ENCODE measurements around the gene SPAG5.
"Not testable (repeated sequence)": the region's sequence is repeated elsewhere in the genome, so short reads cannot be mapped to it uniquely, and the experiment has no call there.

The SPAG5 gene

GRCh38 chr17:28610376-28610775 is 11.6 kb upstream of the SPAG5 start:
- H3K4me3 ChIP-seq (ENCODE audit: low read depth, low read length) = no peak overlapping the region

GRCh38 chr17:28604031-28604430 is 5.2 kb upstream of the SPAG5 start:
- H3K4me3 ChIP-seq (ENCODE audit: low read depth, low read length) = not testable (repeated sequence)

DNA sequence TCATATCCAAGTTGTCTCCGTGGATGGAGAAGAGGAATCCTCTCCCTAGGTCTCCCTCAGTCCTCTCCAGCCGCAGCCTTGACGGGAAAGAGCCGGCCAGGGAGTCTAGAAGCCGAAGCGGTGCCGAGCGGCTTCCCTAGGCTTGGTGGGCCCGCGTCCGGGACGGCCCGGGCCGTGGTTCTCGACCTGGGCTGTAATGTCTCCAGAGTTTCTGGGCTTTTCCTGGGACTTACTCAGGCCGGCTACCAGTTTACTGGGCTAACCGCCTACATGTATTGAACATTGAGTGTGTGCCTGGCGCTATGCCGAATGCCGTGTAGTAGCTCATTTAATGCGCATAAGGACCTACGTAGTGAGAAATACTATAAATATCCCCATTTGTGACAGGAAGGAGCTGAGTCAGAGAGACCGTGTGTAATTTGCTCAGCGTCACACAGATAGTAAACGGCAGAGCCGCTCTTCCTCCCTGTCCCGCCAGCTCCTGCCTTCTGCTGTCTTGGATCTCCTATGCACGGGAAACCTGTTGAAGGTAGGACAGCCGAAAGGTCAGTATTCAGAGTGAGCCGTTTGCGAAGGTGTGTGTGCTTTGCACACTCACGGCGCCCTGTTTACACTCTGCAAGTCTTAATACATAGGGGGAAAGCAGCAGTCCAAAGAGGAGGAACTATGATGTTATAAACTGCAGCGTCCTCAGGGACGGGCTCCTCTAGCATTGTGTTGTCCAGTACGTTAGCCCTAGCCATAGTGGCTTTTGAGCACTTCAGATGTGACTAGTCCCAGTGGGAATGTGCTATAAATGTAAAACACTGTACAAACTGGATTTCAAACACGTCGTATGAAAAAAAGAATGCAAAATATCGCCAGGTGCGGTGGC is 723 bp upstream of the SPAG5 start:
- H3K4me3 ChIP-seq (ENCODE audit: low read depth, low read length) = peak overlapping the region; percentile 71

DNA sequence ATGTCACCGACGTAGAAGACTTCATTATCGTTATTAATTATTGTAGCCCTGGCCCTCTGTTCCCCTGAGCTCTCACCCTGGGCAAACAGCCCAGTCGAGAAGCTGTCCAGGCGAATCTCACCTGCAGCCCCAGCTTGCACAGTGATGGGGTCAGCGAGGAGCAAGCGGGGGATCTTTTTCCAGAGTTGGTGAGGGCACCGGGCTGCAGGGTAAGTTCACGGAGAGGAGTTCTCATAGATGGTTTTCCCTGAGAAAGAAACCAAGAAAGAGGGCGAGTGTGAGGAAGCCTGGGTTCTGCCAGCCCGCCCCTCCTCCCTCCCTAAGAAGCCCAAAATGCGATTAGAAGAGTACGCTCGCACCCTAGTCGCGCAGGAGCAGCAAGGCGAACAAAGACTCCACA is 436 bp downstream of the SPAG5 start:
- peak overlapping the region; percentile 71 for H3K4me3 ChIP-seq (ENCODE audit: low read depth, low read length)

DNA sequence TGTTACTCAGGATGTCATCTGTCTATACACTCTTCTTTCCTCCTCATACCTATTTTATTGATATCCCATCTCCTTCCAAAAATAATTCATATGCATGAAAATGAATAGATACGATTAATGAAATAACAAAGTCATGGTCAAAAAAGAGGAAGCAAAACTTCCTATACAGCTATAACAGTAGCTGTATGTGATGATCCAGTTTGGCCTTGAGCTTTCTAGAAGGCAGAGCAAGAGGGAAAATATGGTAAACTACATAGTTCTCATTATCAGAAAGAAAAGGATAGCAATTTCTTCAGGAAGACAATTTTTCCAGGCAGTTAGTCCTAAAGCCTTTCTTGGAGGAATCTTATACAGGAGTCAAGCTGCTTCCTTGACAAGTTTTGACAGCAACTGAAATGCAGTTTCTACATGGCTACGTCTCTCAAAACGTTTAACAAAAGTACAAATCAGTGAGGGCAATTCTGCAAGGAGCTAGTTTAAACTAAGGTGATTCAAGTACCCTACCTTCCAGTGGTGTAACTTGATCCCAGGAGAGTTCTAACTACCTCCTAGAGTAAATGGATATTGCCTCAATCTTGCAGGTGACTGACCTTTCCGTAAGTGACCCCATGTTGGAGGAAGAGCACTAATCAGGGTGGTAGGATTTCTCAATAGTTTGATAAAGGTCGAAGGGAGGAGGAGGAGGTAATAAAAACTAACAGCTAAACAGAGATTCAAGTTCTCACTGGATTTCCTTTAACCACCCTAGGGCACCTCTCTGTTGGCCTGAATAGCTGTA is 1.0 kb downstream of the SPAG5 start:
- peak overlapping the region; percentile 71 for H3K4me3 ChIP-seq (ENCODE audit: low read depth, low read length)

DNA sequence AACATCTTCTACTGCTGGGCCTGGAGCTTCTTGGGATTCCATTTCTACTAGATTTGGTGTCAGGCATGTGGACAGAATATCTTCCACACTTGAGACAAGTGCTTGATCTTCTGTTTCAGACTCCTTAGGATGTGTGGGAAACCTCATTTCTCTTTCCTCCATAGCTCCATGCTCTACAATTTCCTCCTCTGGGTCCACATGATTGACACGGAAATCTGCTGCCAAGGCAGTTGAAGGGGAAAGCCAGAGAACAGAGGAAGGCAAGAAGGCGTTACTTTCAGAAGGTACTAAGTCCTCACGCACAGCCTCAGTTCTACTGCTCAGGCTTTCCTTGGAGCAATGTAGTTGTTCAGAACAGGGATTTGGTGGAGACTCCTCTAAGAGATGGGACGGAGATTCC is 6.6 kb downstream of the SPAG5 start:
- no peak overlapping the region for H3K4me3 ChIP-seq (ENCODE audit: low read depth, low read length)

GRCh38 chr17:28585851-28586250 is 13.0 kb downstream of the SPAG5 start:
- H3K4me3 ChIP-seq (ENCODE audit: low read depth, low read length) = no peak overlapping the region

GRCh38 chr17:28584434-28584833 is 14.4 kb downstream of the SPAG5 start:
- no peak overlapping the region for H3K4me3 ChIP-seq (ENCODE audit: low read depth, low read length)

GRCh38 chr17:28582513-28582912 is 16.3 kb downstream of the SPAG5 start:
- no peak overlapping the region for H3K4me3 ChIP-seq (ENCODE audit: low read depth, low read length)

DNA sequence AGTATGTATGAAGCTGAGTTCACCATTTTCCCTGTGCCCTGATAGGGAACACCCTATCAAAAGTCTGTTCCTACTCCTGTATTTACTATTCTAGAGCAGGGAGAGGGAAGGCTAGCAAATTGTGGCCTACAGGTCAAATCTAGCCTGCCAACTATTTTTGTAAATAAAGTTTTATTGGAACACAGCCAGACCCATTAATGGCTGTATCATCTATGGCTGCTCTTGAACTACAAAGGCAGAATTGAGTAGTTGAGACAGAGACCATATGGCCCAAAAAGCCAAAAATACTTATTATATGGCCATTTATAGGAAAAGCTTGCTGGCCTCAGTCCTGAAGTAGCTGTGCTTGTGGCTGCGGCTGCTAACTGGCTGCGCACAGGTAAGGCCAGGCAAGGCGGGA is 17.9 kb downstream of the SPAG5 start:
- no peak overlapping the region for H3K4me3 ChIP-seq (ENCODE audit: low read depth, low read length)

- no peak overlapping the region for H3K4me3 ChIP-seq (ENCODE audit: low read depth, low read length)
Measured at GRCh38 chr17:28579526-28579925, 19.3 kb downstream of the SPAG5 start.

GRCh38 chr17:28578246-28579195 is 20.3 kb downstream of the SPAG5 start:
- H3K4me3 ChIP-seq (ENCODE audit: low read depth, low read length) = no peak overlapping the region

GRCh38 chr17:28577466-28577824 is 21.4 kb downstream of the SPAG5 start:
- H3K4me3 ChIP-seq (ENCODE audit: low read depth, low read length) = no peak overlapping the region

- no peak within 1 kb of the TSS for H3K4me3 ChIP-seq (ENCODE audit: low read depth, low read length)
Measured at GRCh38 chr17:28576758-28577465, 21.9 kb downstream of the SPAG5 start, which contains the start of gene ALDOC. TSS of gene ALDOC (minus strand) at chr17:28576895. CDS start at chr17:28575532, 1,363 bp downstream.

DNA sequence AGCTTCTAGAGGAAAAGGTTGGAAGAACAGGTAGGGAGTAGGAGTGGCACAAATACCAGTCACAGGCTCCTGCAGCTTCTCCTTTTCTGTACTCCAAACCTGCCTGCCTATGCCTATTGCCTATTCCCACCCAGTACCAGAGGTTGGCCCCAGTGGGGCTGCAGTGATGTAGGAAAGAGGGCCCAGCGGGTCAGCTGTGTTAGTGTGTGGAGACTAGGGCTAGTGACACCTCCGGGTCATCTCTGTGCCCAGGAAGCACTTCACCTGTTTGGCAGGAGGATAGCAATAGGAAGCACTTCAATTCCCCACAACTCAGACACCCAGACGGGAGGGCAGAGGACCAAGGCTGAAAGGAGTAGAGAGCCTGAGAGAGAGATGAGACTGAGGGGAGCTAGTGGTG is 22.8 kb downstream of the SPAG5 start:
- not testable (repeated sequence) for H3K4me3 ChIP-seq (ENCODE audit: low read depth, low read length)

- no peak overlapping the region for H3K4me3 ChIP-seq (ENCODE audit: low read depth, low read length)
Measured at GRCh38 chr17:28575126-28575795, 23.6 kb downstream of the SPAG5 start.

GRCh38 chr17:28574526-28574925 is 24.3 kb downstream of the SPAG5 start:
- no peak overlapping the region for H3K4me3 ChIP-seq (ENCODE audit: low read depth, low read length)

GRCh38 chr17:28573966-28574480 is 24.8 kb downstream of the SPAG5 start:
- no peak overlapping the region for H3K4me3 ChIP-seq (ENCODE audit: low read depth, low read length)

DNA sequence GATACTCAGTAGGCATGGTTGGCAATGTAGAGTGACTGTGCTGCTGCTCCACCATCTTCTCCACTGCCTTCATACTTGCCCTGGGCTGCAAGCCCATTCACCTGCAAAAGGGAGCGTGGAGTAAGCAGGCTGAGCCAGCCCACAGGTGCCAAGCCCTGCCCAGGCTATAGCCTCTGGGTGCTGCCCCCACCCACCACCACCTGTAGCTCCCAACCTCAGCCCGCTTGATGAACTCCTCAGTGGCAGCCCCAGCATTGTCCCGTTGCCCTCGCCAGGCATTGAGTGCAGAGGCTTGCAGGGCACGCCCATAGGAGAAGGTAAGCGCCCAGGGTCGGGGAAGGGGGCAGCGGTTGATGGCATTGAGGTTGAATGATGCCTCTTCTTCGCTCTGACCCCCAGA is 25.3 kb downstream of the SPAG5 start:
- H3K4me3 ChIP-seq (ENCODE audit: low read depth, low read length) = no peak overlapping the region

- H3K4me3 ChIP-seq (ENCODE audit: low read depth, low read length) = no peak overlapping the region
Measured at GRCh38 chr17:28573040-28573380, 25.8 kb downstream of the SPAG5 start.

Measured in iPS-11a (cell line).